Measurements from ENCODE around the gene STN1.
A peak's percentile ranks its signal among the peaks of the same experiment; 100 is the strongest.
"Not testable (repeated sequence)": the region's sequence is repeated elsewhere in the genome, so short reads cannot be mapped to it uniquely, and the experiment has no call there.

Gene STN1

DNA sequence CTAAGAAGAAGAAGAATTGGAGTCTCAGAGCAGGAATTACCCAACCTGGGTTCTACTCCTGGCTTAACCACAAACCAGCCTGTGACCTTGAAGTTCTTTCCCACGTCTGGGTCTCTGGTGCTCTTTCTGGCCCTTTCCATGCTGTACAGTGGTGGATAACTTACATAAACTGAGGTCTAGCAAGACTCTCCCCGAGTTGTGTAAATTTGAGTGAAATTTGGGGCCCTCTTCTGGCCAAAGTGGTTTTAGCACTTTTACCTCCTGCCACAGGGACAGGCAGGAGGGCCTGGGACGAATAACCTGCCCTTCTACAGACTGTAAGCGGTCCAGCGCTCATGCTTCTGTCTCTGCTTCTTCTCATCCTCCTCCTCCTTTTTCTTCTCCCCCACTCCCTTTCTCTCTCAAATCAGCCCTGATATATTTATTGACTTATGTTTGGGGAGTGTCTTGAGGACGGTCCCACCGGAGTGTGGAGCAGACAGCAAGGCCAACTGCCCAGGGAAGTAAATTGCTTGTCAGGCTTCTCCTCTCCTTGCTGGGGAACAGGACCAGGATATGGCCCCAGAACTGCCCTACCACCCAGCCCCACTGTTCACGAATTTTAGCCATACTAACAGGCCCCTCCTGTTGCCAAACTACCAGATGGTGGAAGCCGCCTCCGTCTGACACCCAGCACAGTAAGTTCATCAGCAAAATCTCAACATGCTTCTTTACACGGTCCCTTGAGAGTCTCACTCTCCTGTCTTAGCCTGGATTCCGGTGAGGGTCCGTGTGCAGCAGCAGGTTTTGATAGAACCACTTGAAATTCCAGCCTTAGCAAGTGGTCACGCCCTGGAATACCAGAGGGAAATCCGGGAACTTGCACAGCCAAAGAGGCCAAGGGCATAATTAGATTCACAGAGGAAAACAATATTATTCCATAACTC, 58.6 kb downstream of the STN1 start:
- DNase-seq (ENCODE audit: low spot score): peak; percentile 75

DNA sequence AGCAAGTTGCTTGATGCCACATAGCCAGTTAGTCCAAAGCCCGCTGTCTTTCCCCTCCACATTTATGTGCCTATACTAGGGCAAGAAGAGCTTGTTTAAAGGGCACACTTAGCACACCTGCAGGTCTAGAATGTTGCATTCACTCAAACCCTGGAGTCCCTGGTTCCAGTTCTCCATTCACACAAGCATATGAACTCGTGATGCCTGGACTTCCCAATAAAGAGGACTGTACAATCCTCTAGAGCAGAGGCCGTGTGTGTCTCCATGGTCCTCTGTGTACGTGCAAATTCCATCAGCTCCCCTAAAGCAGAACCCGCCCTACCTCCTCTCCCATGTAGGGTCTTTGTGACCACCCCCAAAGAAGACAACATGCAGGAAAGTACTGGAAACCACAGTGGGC, 59.6 kb downstream of the STN1 start:
- DNase-seq (ENCODE audit: low spot score): no peak

DNA sequence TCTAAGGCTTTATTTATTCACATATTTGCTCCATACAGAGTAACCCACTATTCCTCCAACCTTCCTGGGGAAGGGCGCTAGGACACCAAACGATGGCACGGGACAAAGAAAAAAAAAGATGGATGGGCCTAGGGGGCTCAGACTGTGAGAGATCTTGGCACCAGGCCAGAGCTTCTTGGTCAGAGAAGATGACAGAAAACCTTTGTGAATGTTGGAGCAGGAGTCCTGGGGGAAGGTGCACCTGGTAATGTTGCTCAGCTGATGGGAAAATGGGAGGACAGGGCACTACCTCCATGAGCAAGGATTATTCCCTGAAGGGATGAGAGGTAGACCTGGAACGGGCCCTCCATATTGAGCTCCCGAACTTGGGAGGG, 61.2 kb downstream of the STN1 start:
- DNase-seq (ENCODE audit: low spot score): no peak

DNA sequence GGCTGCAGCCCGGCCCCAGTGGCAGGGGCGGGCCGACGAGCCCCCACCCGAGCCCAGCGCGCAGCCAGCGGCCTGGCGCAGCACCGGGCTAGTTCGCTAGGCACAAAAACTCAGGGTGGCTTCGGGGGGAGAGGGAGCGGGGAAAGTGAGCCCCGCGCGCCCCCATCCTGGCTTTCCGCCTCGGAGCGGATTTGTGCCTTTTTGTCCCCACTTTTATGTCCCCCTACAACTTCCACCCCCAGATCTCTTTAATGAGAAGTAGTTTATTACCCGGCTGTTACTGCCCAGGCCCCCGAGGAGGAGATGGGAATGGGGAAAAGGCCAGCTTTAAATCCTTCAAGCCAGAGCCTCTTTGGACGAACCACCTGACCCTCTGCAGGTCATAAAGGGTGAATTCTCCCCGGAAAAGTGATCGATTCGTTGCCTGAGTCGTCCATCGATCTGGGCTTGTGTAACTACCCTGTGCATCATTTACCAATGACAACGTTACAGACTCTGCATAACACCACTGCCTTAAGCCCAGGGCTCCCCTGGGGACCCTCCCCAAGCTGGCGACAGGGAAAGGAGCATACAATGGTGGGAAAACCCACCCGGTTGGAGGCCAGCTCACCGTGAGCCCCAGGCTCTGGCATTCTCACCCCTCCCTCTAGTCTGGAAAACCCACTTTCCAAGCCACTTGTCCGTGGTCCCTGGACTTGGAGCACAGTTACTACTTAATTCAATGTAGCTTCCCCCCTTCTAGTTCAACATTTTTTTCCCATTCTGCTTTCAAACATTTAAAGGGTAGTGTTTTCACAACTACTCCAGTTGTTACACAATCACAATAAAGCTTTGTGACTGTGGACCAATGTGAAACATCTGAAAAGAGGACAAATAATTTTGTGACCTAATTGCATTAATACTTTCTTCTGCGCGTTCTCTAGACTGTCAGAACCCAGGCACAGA, 61.9 kb downstream of the STN1 start:
- no peak for DNase-seq (ENCODE audit: low spot score)

DNA sequence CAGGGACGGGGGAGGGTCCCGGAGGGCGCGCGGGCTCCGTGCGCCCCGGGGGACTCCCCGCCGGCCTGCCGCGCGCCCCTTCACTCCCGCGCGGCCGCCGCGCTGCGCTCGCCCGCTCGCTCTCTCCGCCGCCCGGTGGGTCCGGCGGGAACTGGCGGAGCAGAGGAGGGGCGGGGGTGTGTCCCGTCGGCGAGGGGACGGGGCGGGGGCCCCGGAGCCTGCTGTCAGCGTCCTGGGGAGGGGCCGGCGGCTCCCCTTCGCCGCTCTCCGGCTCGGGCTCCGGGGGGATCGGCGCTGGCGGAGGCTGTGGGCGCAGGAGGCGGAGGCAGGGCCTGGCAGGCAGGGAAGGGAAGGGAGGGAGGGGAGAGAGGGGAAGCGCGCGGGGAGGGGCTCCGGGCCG, 62.6 kb downstream of the STN1 start, which contains the start of gene SH3PXD2A:
SH3PXD2A (minus strand) TSS at position 153 of the 400 bp plus-strand sequence. CDS start 310 bp downstream, outside the sequence.
- peak; percentile 79 for DNase-seq (ENCODE audit: low spot score)

DNA sequence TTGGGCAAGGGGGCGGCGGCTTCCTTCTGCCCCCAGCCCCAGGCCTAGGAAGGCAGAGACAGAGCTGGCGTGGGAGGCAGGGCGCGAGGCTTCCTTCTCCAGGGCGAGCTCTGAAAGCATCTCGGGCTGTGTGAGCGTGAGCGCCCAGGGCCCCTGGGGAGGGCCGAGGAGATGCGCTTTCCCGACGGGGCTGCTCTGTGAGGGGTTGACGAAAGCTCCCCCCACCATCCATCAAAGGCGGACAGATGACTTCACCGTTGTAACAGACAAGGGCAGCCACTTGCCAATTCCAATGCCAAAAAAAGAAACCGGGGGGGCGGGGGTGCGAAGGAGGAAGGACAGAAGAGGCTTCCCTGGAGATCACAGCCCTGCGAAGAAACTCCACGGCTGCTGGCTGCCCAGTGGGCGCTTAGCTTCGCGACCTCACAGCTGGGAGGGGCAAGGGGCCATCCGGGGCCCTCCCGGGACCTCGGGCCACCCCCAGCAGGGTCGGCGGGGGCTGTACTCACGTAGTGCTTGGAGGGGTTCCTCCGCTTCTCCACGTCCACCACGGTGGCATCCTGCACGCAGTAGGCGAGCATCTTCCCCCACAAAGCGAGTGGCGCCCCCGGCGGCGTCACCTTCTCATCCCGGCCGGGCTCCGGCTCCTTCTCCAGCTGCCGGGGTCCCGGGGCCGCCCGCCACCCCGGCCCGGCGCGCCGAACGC, 63.1 kb downstream of the STN1 start:
- peak; percentile 72 for DNase-seq (ENCODE audit: low spot score)

DNA sequence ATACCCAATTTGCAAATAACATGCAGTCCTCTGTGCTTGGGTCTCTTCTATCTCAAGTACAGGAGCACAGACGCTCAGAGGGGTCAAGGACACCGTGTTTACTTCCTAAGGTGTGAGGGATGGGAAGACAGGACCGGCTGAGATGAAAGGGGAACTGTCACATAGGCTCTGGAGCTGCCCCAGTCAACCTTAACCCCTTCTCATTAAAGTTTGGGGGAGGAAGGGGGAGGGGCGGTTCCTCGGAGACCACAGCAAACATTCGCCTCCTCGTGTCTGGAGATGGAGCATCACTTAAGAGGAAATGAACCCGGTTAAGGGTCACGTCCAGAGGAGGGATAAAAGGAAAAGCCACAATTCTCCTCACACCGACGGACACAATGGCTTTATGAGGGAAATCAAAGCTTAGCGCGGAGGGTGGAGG, 63.7 kb downstream of the STN1 start:
- peak; percentile 20 for DNase-seq (ENCODE audit: low spot score)

DNA sequence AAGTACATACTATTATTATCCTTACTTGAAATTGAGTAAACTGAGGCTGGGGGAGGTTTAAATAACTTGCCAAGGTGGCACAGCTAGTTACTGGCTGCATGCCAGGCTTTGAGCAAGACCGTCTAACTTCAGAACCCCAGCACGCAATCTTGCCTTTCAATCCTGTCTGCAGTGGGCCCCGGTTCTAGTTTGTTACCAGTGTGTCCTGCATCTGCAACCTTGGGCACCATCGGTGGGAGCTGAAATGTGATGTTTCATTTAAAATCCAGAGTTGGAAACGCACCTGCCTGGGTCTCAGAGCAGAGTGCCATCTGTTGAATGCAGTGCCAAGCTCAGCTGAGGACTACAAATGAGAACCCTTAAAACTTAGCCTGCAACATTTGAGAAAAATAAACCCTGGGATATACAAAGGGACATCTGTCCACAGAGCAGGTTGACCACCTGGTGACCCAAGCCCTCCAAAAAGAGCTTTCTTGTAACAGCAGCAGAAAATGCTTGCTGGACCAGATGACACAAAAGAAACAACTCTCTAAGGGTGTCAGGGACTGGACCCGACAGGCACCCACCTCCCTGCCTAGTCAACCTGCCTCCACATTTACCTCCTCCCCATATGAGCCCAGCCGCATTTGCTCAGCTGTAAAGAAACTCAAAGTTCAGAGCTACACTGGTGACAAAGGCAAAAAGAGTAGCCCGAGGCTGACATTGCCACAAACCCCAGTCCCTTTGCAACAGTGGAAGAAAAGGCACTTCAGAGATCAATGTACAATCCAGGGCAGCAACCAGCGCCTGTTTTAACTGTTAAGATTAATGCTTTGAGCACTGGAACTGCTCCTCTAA, 64.3 kb downstream of the STN1 start:
- no peak for DNase-seq (ENCODE audit: low spot score)

DNA sequence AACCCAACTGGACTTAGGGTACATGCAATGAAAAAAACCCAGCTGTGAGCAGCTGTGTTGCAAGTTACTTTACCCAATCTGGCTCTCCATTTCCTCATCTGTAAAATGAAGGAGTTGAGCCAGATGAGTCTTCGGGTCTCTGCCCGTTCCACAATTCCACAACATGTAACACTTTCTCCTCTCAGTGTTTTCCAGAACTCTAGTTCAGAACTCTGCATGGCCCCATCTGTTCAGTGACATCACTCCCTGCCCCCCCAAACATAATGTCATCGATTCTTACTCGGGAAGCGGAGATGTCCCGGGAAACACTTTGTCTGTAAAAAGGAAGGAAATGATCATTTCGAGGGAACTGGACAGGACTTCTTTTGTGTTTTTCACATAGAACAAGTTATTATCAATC, 65.1 kb downstream of the STN1 start:
- peak; percentile 41 for DNase-seq (ENCODE audit: low spot score)

DNA sequence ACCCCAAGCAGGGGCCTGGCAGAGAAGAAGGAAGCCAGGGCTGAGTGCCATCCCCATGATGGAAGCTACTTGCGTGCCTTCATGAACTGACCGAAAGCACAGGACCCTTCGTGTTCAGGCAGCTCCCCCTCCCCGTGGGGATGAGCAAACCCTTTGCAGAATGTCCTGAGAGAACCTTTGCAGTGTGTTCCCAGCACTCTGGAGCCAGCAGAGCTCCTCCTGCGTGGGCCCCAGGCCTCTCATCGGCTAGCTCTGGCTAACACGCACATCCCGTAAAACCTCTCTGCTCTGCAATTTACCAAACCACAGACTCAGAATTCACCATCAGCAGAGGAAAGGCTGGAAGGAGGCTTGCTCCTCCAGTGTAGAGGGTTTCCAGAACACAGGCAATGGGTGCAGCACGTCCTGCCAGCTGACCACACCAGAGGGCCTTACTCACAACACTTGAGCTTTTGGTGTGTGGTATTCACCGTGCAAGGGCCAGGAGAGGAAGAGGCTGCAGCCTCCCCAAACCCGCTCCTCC, 65.7 kb downstream of the STN1 start:
- peak; percentile 75 for DNase-seq (ENCODE audit: low spot score)

DNA sequence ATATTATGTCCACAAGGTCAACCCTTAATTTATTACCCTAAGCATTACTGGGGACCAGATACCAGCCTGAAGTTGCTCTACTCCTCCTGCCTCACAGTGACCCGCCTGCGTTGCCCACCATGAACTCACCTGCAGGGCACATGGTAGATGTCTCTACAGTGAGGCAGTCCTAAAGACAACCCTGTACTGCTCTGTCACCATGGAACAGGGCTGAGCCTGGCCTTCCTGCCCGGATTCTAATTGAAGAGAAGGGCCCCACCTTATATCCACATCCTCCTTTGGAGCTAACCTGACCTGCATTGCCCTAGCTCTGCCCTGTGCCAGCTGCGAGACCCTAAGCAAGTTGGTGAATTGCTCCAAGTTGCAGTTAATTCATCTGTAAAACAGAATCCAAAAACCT, 66.7 kb downstream of the STN1 start:
- no peak for DNase-seq (ENCODE audit: low spot score)

DNA sequence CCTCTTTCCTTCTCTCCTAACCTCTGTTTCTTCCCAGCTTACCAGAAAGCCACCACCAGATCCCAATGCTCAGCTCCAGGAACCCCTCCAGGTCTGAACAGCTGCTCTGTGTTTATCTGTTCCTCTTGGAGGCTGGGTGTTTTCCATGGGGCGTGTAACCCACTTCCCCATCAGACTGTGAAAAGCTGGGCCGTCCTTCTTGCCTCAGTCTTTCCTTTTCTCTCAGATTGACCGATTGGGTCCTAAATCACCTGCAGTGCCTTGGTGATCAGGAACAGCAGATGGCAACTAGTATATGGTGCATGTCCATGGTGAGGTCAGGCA, 67.5 kb downstream of the STN1 start:
- DNase-seq (ENCODE audit: low spot score): peak; percentile 25

DNA sequence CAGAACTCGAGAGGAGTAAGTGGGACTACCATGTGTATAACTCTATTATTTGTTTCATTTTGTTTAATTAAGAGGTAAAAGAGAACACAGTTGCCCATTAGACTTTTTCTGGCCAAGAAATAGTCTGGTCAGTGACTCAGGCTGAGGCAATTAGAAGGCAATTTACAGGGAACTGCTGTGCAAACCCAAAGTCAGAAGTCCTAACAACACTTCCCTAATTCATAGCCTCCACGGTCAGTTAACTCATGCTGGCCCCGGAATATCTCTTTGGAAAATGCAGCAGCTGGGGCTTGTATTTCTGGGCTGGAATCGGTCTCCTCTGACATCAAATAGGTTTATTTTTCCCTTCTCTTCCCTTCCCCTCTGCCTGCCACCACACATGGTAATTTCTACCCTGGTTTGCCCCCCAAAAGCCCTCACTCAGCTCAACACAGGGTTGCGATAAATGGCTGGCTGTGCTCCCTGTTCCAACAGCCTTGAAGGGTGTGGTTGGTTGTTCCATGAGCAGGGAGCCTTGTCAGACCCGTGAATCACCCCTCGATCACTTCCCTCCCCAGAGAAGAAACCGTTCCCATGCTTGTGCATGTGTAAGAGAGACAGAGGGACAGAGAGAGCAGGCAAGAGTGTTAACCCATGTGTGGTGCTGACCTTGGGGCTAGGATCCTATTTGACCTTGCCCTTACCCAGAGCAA, 68.0 kb downstream of the STN1 start:
- peak; percentile 82 for DNase-seq (ENCODE audit: low spot score)

DNA sequence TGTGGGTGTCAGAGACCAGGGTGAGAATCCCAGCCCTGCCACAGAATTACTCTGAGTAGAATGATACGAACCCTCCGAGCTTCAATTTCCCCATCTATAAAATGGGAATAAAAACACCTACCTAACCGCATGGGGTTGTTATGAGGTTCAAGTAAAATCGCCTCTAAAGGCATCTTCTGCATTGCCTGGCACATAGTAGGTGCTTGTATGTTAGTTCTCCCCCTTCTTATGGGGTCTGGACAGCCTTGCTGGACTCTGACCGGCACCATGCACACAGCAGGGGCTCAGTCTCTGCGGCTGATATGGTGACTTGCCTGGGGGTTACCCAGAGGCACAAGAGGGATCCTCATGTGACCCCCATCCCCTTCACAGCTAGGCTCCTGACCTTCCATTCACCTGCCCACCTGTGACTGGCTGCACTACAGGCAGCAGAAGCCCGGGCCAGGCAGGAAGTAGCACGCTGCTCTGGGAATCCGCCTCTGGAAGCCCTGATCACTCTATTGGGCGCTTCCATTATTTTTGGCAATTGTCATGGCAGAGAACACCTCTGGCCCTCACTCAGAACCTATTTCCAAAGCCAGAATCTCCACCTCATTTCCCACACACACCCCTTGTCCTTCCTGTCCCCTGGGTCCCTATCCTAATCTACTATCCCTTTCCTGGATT, 68.6 kb downstream of the STN1 start:
- DNase-seq (ENCODE audit: low spot score): peak; percentile 28

DNA sequence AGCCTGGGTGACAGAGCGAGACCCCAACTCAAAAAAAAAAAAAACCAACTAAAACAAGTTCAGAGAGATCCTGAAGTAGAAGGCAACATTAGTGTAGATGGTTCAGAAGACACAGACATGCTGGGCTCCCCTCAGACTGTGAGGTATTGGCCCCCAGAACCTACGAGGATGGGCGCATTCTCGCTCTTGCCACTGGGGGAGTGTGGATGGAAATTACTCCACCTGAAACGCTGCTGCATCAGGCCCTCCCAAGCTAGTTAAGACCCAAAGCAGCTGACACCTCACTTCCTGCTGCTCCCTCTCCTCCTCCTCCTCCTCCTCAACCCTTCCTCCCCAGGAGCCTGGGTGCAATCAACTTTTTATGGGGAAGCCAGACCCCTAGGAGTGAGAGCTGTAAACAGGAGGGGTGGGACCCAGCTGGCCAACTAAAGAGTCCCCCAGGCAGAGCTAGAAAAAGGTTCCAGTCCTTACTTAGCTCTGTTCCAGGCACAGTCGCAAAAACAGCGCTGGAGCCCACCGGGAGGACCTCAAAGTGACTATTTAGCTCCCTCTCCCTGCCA, 70.0 kb downstream of the STN1 start:
- no peak for DNase-seq (ENCODE audit: low spot score)

DNA sequence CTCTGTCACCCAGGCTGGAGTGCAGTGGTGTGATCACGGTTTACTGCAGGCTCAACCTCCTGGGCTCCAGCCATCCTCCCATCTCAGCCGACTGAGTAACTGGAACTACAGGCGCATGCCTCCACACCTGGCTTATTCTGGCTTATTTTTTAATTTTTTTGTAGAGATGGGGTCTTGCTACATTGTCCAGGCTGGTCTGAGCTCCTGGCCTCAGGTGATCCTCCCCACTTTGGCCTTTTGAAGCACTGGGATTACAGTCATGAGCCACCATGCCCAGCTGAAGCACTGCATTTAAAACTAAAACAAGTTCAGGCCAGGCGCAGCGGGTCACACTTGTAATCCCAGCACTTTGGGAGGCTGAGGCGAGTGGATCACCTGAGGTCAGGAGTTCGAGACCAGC, 70.6 kb downstream of the STN1 start:
- DNase-seq (ENCODE audit: low spot score): no peak

DNA sequence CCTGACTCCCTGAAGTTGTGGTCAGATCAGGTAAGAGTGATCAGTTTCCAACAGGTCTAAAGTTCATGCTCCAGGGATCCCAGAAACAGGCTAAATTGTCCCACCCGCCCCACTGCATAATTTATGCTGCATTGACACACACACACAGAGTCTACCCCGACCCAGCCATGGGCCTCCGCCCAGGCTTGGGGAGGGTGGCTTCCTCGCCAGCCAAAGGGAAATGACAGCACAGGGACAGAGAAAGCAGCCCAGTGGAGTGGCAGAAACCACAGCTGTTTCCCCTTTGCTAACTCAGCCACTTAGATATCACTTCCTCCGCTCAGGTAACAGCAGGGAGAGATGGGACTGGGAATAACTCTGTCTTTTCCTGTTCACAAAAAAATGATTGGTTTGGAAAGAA, 72.0 kb downstream of the STN1 start:
- DNase-seq (ENCODE audit: low spot score): no peak

DNA sequence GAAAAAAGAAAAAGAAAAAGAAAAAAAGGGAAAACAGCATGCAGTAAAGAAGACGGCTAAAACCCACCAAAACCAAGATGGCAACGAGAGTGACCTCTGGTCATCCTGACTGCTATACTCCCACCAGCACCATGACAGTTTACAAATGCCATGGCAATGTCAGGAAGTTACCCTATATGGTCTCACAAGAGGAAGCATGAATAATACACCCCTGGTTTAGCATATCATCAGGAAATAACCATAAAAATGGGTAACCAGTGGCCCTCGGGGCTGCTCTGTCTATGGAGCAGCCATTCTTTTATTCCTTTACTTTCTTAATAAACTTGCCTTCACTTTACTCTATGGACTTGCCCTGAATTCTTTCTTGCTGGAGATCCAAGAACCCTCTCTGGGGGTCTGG, 72.6 kb downstream of the STN1 start:
- DNase-seq (ENCODE audit: low spot score): not testable (repeated sequence)

DNA sequence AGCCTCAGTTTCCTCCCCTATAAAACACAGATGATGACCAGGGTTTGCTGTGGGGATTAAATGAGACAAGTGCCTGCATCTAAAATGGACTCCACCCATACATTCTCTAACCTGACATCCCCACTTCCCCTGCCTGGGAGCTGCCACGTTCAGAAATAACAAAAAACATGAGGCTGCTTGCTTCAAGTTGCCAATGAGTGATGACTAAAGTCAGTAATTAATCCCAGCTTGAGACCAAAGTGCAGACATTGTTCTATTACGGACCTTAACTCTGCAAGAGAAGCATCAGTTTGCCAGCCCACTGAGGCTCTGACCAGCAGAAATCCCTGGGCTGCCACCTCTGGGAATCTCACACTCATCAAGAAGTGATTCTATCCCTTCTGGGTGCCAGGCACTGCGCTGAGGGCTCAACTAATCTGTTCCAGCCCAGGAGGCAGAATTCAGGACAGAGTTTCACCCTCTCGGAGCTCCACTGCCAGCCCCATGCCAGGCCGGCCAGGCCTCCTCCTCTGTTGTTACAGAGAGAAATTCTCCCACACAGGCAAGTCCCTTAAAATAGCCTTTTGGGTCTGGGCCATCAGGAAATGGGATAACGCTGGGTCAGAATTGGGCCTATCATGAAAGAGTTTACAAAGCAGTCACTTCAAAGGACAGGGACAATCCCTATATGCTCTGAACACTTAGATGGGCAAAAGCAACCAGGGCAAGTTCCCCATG, 74.0 kb downstream of the STN1 start:
- peak; percentile 80 for DNase-seq (ENCODE audit: low spot score)

Data from GM03348 (cell line).